ENCODE results near the gene PTPRG. TPM values are rescaled to one million over a fixed set of nuclear protein-coding genes. Genes with fewer than 3 reads are reported as not detected.
"Not testable (repeated sequence)": the region's sequence is repeated elsewhere in the genome, so short reads cannot be mapped to it uniquely, and the experiment has no call there.

The PTPRG gene
- polyA plus RNA-seq, 2 donors = 1.1 to 1.6 TPM

GRCh38 chr3:62028236-62028635 lies 466.9 kb downstream of the PTPRG start:
- Histone ChIP-seq H3K9me3 (ENCODE audit: control insufficient read depth in 2 of 2, insufficient read depth in 1 of 2, low read depth in 1 of 2, low read length in 1 of 2) (no peaks in the 10 kb centered on the region), H3K27me3 (ENCODE audit: control insufficient read depth in 1 of 2, insufficient read depth in 2 of 2, low read length in 2 of 2) (peaks cover 0 to 2% of the 10 kb centered on the region in 2 donors), H3K4me3 (ENCODE audit: low read depth in 1 of 2, low read length in 2 of 2) (no peak overlapping the region), H3K36me3 (ENCODE audit: control insufficient read depth in 2 of 2, insufficient read depth in 2 of 2, low read length in 1 of 2) (no peaks in the 10 kb centered on the region), H3K4me1 (ENCODE audit: control insufficient read depth in 2 of 2, insufficient read depth in 2 of 2, low read length in 1 of 2) (no peaks in the 10 kb centered on the region), H3K27ac (ENCODE audit: low read depth in 2 of 2, low read length in 1 of 2) (no peak overlapping the region)
- 76 to 87% methylated on average over 5 of the region's 5 CpGs for WGBS, 2 donors

- H3K4me3 ChIP-seq (ENCODE audit: low read depth in 1 of 2, low read length in 2 of 2) = no peak overlapping the region
- H3K27ac ChIP-seq (ENCODE audit: low read depth in 2 of 2, low read length in 1 of 2) = no peak overlapping the region
- H3K4me1 ChIP-seq (ENCODE audit: control insufficient read depth in 2 of 2, insufficient read depth in 2 of 2, low read length in 1 of 2) = no peaks in the 10 kb centered on the region
- no peaks in the 10 kb centered on the region for H3K36me3 ChIP-seq (ENCODE audit: control insufficient read depth in 2 of 2, insufficient read depth in 2 of 2, low read length in 1 of 2)
- H3K9me3 ChIP-seq (ENCODE audit: control insufficient read depth in 2 of 2, insufficient read depth in 1 of 2, low read depth in 1 of 2, low read length in 1 of 2) = no peaks in the 10 kb centered on the region
- 81 to 93% methylated on average over 5 of the region's 5 CpGs for WGBS, 2 donors
- H3K27me3 ChIP-seq (ENCODE audit: control insufficient read depth in 1 of 2, insufficient read depth in 2 of 2, low read length in 2 of 2) = peaks cover 0 to 2% of the 10 kb centered on the region in 2 donors
These were observed 471.4 kb downstream of the PTPRG start for GRCh38 chr3:62032738-62033137.

GRCh38 chr3:62035402-62036057 lies 474.2 kb downstream of the PTPRG start:
- Histone ChIP-seq H3K27me3 (ENCODE audit: control insufficient read depth in 1 of 2, insufficient read depth in 2 of 2, low read length in 2 of 2) (peaks cover 0 to 2% of the 10 kb centered on the region in 2 donors), H3K36me3 (ENCODE audit: control insufficient read depth in 2 of 2, insufficient read depth in 2 of 2, low read length in 1 of 2) (no peaks in the 10 kb centered on the region), H3K4me1 (ENCODE audit: control insufficient read depth in 2 of 2, insufficient read depth in 2 of 2, low read length in 1 of 2) (no peaks in the 10 kb centered on the region), H3K4me3 (ENCODE audit: low read depth in 1 of 2, low read length in 2 of 2) (no peak overlapping the region), H3K9me3 (ENCODE audit: control insufficient read depth in 2 of 2, insufficient read depth in 1 of 2, low read depth in 1 of 2, low read length in 1 of 2) (no peaks in the 10 kb centered on the region), H3K27ac (ENCODE audit: low read depth in 2 of 2, low read length in 1 of 2) (no peak overlapping the region)
- WGBS, 2 donors = 84 to 88% methylated on average over 4 of the region's 4 CpGs

GRCh38 chr3:62036726-62037125 lies 475.4 kb downstream of the PTPRG start:
- Histone ChIP-seq H3K27ac (ENCODE audit: low read depth in 2 of 2, low read length in 1 of 2) (no peak overlapping the region), H3K36me3 (ENCODE audit: control insufficient read depth in 2 of 2, insufficient read depth in 2 of 2, low read length in 1 of 2) (no peaks in the 10 kb centered on the region), H3K27me3 (ENCODE audit: control insufficient read depth in 1 of 2, insufficient read depth in 2 of 2, low read length in 2 of 2) (no peaks in the 10 kb centered on the region), H3K9me3 (ENCODE audit: control insufficient read depth in 2 of 2, insufficient read depth in 1 of 2, low read depth in 1 of 2, low read length in 1 of 2) (no peaks in the 10 kb centered on the region), H3K4me1 (ENCODE audit: control insufficient read depth in 2 of 2, insufficient read depth in 2 of 2, low read length in 1 of 2) (no peaks in the 10 kb centered on the region), H3K4me3 (ENCODE audit: low read depth in 1 of 2, low read length in 2 of 2) (no peak overlapping the region)
- 75 to 82% methylated on average over 9 of the region's 9 CpGs for WGBS, 2 donors

GRCh38 chr3:62038798-62039197 lies 477.4 kb downstream of the PTPRG start:
- H3K4me1 ChIP-seq (ENCODE audit: control insufficient read depth in 2 of 2, insufficient read depth in 2 of 2, low read length in 1 of 2); H3K4me3 ChIP-seq (ENCODE audit: low read depth in 1 of 2, low read length in 2 of 2); H3K36me3 ChIP-seq (ENCODE audit: control insufficient read depth in 2 of 2, insufficient read depth in 2 of 2, low read length in 1 of 2); H3K27ac ChIP-seq (ENCODE audit: low read depth in 2 of 2, low read length in 1 of 2); H3K9me3 ChIP-seq (ENCODE audit: control insufficient read depth in 2 of 2, insufficient read depth in 1 of 2, low read depth in 1 of 2, low read length in 1 of 2); H3K27me3 ChIP-seq (ENCODE audit: control insufficient read depth in 1 of 2, insufficient read depth in 2 of 2, low read length in 2 of 2): not testable (repeated sequence)
- WGBS, 2 donors = 63 to 70% methylated on average over 4 of the region's 4 CpGs

GRCh38 chr3:62039586-62039985 lies 478.2 kb downstream of the PTPRG start:
- H3K27ac ChIP-seq (ENCODE audit: low read depth in 2 of 2, low read length in 1 of 2) = no peak overlapping the region
- no peaks in the 10 kb centered on the region for H3K36me3 ChIP-seq (ENCODE audit: control insufficient read depth in 2 of 2, insufficient read depth in 2 of 2, low read length in 1 of 2)
- H3K27me3 ChIP-seq (ENCODE audit: control insufficient read depth in 1 of 2, insufficient read depth in 2 of 2, low read length in 2 of 2) = no peaks in the 10 kb centered on the region
- no peaks in the 10 kb centered on the region for H3K4me1 ChIP-seq (ENCODE audit: control insufficient read depth in 2 of 2, insufficient read depth in 2 of 2, low read length in 1 of 2)
- H3K9me3 ChIP-seq (ENCODE audit: control insufficient read depth in 2 of 2, insufficient read depth in 1 of 2, low read depth in 1 of 2, low read length in 1 of 2) = no peaks in the 10 kb centered on the region
- no peak overlapping the region for H3K4me3 ChIP-seq (ENCODE audit: low read depth in 1 of 2, low read length in 2 of 2)
- WGBS, 2 donors = 82 to 83% methylated on average over 7 of the region's 7 CpGs

GRCh38 chr3:62041681-62042080 lies 480.3 kb downstream of the PTPRG start:
- no peaks in the 10 kb centered on the region for H3K4me1 ChIP-seq (ENCODE audit: control insufficient read depth in 2 of 2, insufficient read depth in 2 of 2, low read length in 1 of 2)
- H3K36me3 ChIP-seq (ENCODE audit: control insufficient read depth in 2 of 2, insufficient read depth in 2 of 2, low read length in 1 of 2) = no peaks in the 10 kb centered on the region
- no peak overlapping the region for H3K27ac ChIP-seq (ENCODE audit: low read depth in 2 of 2, low read length in 1 of 2)
- no peaks in the 10 kb centered on the region for H3K9me3 ChIP-seq (ENCODE audit: control insufficient read depth in 2 of 2, insufficient read depth in 1 of 2, low read depth in 1 of 2, low read length in 1 of 2)
- no peak overlapping the region for H3K4me3 ChIP-seq (ENCODE audit: low read depth in 1 of 2, low read length in 2 of 2)
- no peaks in the 10 kb centered on the region for H3K27me3 ChIP-seq (ENCODE audit: control insufficient read depth in 1 of 2, insufficient read depth in 2 of 2, low read length in 2 of 2)
- 84 to 86% methylated on average over 4 of the region's 4 CpGs for whole genome bisulfite sequencing, 2 donors

GRCh38 chr3:62044874-62045411 lies 483.6 kb downstream of the PTPRG start:
- Histone ChIP-seq H3K9me3 (ENCODE audit: control insufficient read depth in 2 of 2, insufficient read depth in 1 of 2, low read depth in 1 of 2, low read length in 1 of 2) (no peaks in the 10 kb centered on the region), H3K27ac (ENCODE audit: low read depth in 2 of 2, low read length in 1 of 2) (no peak overlapping the region), H3K36me3 (ENCODE audit: control insufficient read depth in 2 of 2, insufficient read depth in 2 of 2, low read length in 1 of 2) (no peaks in the 10 kb centered on the region), H3K27me3 (ENCODE audit: control insufficient read depth in 1 of 2, insufficient read depth in 2 of 2, low read length in 2 of 2) (no peaks in the 10 kb centered on the region), H3K4me1 (ENCODE audit: control insufficient read depth in 2 of 2, insufficient read depth in 2 of 2, low read length in 1 of 2) (no peaks in the 10 kb centered on the region), H3K4me3 (ENCODE audit: low read depth in 1 of 2, low read length in 2 of 2) (no peak overlapping the region)
- 74 to 82% methylated on average over 5 of the region's 5 CpGs for WGBS, 2 donors

GRCh38 chr3:62046326-62046725 lies 485.0 kb downstream of the PTPRG start:
- no peaks in the 10 kb centered on the region for H3K9me3 ChIP-seq (ENCODE audit: control insufficient read depth in 2 of 2, insufficient read depth in 1 of 2, low read depth in 1 of 2, low read length in 1 of 2)
- H3K27ac ChIP-seq (ENCODE audit: low read depth in 2 of 2, low read length in 1 of 2) = no peak overlapping the region
- no peaks in the 10 kb centered on the region for H3K27me3 ChIP-seq (ENCODE audit: control insufficient read depth in 1 of 2, insufficient read depth in 2 of 2, low read length in 2 of 2)
- H3K36me3 ChIP-seq (ENCODE audit: control insufficient read depth in 2 of 2, insufficient read depth in 2 of 2, low read length in 1 of 2) = no peaks in the 10 kb centered on the region
- no peak overlapping the region for H3K4me3 ChIP-seq (ENCODE audit: low read depth in 1 of 2, low read length in 2 of 2)
- no peaks in the 10 kb centered on the region for H3K4me1 ChIP-seq (ENCODE audit: control insufficient read depth in 2 of 2, insufficient read depth in 2 of 2, low read length in 1 of 2)

GRCh38 chr3:62048577-62048976 lies 487.2 kb downstream of the PTPRG start:
- Histone ChIP-seq H3K27me3 (ENCODE audit: control insufficient read depth in 1 of 2, insufficient read depth in 2 of 2, low read length in 2 of 2) (no peaks in the 10 kb centered on the region), H3K4me1 (ENCODE audit: control insufficient read depth in 2 of 2, insufficient read depth in 2 of 2, low read length in 1 of 2) (no peaks in the 10 kb centered on the region), H3K27ac (ENCODE audit: low read depth in 2 of 2, low read length in 1 of 2) (no peak overlapping the region), H3K9me3 (ENCODE audit: control insufficient read depth in 2 of 2, insufficient read depth in 1 of 2, low read depth in 1 of 2, low read length in 1 of 2) (no peaks in the 10 kb centered on the region), H3K4me3 (ENCODE audit: low read depth in 1 of 2, low read length in 2 of 2) (no peak overlapping the region), H3K36me3 (ENCODE audit: control insufficient read depth in 2 of 2, insufficient read depth in 2 of 2, low read length in 1 of 2) (no peaks in the 10 kb centered on the region)
- 84 to 94% methylated on average over 3 of the region's 3 CpGs for WGBS, 2 donors
